Measurements from ENCODE around the gene PGAP6.
"Not testable (repeated sequence)": the region's sequence is repeated elsewhere in the genome, so short reads cannot be mapped to it uniquely, and the experiment has no call there.

Gene PGAP6

DNA sequence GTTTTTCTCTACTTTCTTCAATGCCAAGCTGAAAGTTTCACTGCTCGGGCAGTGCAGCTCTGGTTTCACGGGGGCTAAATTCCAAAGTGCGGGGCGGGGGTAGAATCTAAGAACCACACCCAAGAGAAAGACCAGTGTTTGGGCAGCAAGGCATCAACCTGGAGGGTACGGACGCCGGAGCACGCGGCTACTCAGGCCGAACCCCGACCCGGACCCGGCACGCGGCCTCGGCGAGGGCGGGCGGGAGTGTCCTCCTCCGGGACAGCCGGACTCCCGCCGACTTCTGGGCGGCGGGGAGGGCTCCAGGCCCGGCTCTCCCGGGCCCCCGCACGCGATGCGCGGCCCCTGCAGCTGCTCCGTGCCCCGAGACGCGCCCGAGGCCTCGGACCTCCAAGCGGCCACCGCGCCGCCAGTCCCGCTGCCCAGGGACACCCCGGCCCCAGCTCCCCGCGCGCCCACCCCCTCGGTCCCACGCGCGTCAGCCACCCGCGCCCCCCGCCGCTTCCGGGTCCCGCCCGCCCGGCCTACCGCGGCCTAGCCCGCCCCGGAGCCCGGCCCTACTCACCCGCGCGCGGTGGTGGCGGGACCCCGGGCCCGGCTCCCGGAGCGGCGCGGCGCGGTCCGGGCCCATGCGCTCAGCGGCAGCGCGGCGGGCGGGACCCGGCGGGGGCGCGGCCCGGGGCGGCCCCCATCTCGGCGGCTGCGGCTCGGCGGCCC, 29.8 kb downstream of the PGAP6 start:
- peak in 1 of 2 donors; percentile 28 for DNase-seq (ENCODE audit: low read depth in 1 of 2, low spot score in 1 of 2)

DNA sequence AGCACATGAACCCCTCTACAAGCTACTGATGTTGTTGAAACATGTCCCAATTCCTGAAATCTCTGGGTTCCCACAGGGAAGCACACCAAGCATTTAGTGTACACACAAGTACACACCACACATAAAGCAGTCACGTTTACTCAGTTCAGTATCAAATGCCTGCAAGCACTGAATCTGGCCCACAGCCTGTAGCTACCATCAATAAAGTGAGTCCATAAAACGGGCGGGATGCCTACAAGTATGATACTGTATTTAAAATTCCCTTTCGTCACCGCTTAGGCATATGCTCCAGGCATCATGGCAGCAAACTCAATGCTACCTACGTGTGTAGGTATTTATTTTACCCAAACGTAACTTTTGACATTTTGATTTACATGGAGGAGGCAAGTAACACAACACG, 31.6 kb downstream of the PGAP6 start:
- DNase-seq (ENCODE audit: low read depth in 1 of 2, low spot score in 1 of 2) = no peak

DNA sequence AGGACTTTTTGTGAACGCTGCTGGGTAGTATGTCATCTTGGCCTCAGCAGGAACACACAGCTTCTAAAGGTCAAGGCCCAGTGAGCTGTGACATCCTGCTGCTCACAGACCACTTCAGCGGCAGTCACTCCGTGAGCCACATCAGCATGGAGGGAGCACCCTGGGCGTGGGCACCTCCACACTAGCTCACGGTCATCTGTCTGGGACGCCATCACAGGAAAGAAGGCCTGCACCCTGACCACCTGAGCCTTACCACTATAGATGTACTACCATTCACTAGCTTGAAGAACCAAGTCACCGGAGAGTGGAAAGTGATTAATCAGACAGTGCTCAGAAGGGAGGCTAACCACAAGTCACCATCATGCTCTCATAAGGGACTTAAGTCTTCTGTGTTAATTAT, 32.6 kb downstream of the PGAP6 start:
- DNase-seq (ENCODE audit: low read depth in 1 of 2, low spot score in 1 of 2) = no peak

DNA sequence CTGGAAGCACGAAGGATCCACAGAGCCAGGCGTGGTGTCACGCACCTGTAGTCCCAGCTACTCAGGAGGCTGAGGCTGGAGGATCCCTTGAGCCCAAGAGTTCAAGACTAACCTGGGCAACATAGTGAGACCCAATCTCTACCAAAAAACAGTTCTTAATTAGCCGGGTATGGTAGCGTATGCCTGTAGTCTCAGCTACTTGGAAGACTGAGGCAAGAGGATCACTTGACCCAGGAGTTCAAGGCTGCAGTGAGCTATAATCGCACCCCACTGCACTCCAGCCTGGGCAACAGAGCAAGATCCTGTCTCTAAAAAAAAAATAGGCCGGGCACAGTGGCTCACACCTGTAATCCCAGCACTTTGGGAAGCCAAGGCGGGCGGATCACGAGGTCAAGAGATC, 33.3 kb downstream of the PGAP6 start:
- DNase-seq (ENCODE audit: low read depth in 1 of 2, low spot score in 1 of 2) = not testable (repeated sequence)

DNA sequence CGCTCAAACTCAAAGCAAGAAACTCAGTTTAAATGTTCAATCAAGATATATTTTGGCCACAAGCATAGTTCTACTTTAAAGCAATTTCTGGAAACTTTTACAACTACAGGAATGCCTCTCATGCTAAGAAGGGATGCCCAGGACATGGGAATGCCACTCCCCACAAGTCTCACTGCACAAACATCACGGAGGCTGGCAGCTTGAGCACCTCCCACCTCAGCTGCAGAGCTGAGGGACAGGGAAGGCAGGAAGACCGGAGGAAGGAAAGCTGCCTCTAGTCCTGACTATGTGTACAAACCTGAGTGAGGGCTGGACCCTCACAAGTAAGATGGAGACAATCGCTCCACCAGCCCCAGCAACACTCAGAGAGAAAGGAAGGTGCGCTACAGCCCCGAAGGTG, 34.6 kb downstream of the PGAP6 start:
- no peak for DNase-seq (ENCODE audit: low read depth in 1 of 2, low spot score in 1 of 2)

DNA sequence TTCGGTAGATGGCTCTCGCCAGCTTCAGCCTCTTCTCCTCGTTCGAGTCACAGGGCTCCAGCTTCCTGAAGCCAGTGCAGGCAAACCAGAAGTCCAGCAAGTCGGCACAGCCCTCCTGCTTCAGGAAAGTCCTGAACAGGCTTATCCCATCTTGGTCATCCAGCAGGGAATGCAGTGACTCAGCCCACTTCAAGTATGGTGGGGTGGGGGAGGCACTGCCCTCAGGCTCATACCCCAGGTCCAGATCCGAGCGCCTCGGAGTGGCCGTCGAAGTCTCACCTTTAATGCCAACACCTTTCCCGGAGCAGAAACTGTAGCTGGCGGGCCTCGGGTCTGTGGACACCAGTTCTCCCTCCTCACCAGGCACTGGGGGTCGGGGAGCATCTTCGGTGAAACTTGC, 35.2 kb downstream of the PGAP6 start:
- DNase-seq (ENCODE audit: low read depth in 1 of 2, low spot score in 1 of 2) = no peak

DNA sequence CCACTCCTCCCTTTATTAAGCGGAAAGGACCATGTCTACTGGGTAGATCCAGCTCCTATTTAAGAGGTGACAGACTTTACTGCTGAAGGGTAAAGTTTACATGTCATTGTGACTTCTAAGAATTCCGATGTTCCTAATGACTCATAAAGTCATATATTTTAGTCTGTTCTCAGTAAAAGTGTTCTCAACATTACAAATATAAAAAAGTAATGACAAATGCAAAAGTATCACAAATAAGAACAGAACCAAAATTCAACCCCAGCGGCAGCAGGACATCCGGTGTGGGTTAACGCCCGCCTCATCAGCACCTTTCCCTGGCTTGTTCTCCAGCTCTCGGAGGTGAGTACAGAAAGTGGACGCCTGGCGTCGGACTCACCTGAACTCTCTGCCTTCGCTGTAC, 36.0 kb downstream of the PGAP6 start:
- no peak for DNase-seq (ENCODE audit: low read depth in 1 of 2, low spot score in 1 of 2)

DNA sequence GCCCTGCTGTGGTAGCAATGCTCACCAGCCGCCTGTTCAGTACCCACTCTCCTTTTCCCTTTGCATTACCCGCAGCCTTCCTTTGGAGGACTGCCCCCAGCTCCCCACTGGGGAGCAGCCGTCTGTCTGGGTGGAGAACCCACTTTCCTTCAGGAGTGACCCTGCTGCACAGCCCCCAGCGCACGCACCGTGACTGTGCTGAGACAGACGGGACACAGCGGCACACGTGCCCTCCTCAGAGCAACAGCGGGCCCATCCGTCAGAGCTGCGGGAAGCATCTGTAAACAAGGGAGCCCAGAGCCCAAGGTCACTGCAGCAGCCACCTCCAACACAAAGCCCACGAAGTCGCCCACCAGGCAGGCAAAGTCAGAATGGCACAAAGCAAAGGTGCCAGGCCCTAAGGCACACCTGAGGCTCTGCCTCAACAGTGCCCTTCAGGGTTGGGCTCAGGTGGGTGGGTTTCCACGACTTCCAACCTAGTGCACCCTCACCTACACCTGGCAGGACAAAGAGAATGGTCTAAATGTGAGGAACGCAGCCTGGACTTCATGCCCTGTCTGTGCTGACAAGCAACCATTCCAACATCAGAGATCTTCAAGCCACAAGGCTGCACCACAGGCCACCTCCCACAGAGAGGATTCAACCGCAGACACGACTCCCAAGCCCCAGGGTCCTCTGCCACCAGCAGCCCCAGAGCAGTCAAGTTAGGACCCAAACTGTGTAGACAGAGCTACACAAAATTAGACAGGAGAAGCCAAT, 39.1 kb downstream of the PGAP6 start:
- DNase-seq (ENCODE audit: low read depth in 1 of 2, low spot score in 1 of 2) = no peak

DNA sequence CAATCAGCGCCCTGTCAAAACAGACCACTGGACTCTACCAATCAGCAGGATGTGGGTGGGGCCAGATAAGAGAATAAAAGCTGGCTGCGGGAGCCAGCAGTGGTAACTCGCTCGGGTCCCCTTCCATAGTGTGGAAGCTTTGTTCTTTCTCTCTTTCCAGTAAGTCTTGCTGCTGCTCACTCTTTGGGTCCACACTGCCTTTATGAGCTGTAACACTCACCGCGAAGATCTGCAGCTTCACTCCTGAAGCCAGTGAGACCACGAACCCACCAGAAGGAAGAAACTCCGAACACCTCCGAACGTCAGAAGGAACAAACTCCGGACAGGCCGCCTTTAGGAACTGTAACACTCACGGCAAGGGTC, 39.8 kb downstream of the PGAP6 start:
- not testable (repeated sequence) for DNase-seq (ENCODE audit: low read depth in 1 of 2, low spot score in 1 of 2)

DNA sequence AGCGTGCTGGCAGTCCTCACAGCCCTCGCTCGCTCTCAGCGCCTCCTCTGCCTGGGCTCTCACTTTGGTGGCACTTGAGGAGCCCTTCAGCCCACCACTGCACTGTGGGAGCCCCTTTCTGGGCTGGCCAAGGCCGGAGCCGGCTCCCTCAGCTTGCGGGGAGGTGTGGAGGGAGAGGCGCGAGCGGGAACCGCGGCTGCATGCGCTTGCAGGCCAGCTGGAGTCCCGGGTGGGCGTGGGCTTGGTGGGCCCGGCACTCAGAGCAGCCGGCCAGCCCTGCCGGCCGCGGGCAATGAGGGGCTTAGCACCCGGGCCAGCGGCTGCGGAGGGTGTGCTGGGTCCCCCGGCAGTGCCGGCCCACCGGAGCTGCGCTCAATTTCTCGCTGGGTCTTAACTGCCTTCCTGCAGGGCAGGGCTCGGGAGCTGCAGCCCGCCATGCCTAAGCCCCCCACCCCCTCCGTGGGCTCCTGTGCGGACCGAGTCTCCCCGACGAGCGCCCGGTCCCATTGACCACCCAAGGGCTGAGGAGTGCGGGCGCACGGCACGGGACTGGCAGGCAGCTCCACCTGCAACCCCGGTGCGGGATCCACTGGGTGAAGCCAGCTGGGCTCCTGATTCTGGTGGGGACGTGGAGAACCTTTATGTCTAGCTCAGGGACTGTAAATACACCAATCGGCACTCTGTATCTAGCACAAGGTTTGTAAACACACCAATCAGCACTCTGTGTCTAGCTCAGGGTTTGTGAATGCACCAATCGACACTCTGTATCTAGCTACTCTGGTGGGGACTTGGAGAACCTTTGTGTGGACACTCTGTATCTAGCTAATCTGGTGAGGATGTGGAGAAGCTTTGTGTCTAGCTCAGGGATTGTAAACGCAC, 40.4 kb downstream of the PGAP6 start:
- not testable (repeated sequence) for DNase-seq (ENCODE audit: low read depth in 1 of 2, low spot score in 1 of 2)

DNA sequence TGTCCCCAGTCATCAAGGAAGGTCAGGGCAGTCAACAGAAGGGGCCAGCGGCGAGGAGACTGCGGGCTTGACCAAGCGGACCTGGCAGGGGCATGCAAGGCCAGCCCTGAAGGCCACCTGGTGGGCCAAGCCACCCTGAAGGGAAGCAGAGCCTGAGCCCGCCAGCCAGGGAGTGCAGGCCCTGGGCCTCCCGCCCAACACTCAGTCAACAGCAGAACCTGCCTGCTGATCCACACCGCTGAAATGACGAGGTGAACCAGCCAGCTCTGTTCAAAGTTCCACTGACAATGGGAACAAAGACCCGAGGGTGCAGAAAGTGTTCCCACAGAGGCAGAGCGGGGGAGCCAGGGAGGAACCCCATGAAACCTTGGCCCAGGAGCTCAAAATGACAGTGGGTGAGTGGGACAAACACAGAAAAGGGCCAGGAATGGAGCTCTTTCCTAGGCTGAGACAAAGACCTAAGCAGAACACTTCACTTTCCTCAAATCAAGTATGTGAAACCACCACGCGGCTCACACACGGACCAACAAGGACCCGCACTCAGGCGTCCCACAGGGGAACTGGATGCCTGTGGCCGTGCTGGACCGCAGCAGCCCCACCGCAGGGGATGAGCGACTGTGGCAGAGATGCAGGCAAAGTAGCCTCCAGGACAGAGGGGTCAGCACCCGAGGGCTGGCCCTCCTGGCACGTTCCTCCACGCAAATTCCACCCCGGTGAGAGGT, 41.2 kb downstream of the PGAP6 start:
- DNase-seq (ENCODE audit: low read depth in 1 of 2, low spot score in 1 of 2) = no peak

DNA sequence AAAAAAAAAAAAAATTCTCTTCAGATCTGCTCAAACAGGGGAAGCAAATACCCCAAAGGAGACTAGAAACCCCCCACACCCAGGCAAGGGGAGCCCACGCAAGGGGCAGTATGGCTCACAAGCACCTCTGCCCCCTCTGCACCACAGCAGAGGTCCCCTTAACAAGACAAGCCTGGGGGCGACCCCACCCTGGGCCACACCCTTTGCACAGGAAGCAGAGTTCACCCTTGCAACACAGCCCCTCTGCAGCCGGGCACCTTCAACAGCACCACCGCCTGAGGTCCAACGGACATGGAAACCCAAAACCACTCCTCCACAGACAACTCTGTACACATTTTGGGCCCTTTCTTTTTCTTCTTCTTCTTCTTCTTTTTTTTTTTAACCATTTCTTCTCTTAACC, 42.1 kb downstream of the PGAP6 start:
- no peak for DNase-seq (ENCODE audit: low read depth in 1 of 2, low spot score in 1 of 2)

DNA sequence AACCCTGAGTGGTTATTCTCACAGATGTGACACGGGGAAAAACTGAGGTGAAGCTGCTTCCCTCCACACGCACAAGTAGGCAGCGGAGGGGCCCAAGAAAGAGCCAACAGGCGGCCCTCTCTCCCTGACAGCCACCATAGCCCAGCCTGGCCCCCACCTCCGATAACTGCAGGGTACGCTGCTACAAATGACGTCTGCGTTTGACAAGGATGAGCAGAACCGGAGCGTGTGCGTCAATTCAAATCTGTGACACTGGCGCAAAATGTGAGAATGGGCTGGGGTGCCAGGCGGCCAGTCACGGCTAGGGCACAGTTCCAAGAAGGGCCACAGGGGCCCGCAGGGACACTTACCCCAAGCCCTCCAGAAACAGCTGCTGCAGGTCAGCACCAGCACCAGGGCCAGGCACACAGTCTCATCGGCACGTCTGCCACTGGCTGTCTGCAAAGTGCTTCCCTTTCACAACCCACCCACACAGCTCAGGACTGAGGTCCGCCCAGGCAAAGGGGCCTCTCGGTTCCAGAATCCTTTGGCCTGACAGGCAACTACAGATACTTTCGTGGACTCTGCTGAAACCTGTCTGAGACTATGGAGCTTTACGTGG, 43.7 kb downstream of the PGAP6 start:
- no peak for DNase-seq (ENCODE audit: low read depth in 1 of 2, low spot score in 1 of 2)

DNA sequence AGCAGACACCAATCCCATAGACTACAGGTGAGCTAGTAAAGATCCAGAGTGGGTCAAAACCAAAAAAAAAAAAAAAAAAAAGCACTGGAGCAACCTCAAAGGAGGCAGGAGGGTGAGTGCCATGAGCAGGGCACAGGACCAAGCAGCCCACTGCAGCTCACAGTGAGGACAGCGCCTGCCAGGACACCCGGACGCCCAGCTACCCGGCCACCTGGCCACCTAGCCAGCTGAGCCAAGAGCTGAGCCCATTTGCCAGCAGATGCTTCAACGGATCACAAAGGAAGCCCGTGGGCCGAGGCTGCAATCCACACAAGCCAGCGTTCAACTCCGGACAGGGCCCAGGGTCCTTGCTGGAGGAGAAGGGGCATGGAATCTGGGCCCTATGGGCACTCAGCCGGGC, 44.3 kb downstream of the PGAP6 start:
- DNase-seq (ENCODE audit: low read depth in 1 of 2, low spot score in 1 of 2) = no peak

DNA sequence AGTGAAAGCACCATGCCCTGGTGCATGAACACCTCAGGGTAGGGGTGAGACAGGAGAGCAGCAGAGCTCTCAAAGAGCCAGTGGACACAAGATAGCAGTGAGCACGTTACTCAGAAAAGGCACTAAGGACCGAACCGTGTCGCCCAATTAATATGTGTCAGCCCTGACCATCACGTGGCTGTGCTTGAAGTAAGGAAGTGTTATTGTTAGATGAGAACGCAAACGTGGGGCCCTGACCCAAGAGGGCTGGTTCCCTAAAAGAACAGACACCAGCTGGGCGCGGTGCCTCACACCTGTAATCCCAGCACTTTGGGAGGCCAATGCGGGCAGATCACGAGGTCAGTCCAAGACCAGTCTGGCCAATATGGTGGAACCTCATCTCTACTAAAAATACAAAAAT, 45.5 kb downstream of the PGAP6 start:
- DNase-seq (ENCODE audit: low read depth in 1 of 2, low spot score in 1 of 2) = no peak

DNA sequence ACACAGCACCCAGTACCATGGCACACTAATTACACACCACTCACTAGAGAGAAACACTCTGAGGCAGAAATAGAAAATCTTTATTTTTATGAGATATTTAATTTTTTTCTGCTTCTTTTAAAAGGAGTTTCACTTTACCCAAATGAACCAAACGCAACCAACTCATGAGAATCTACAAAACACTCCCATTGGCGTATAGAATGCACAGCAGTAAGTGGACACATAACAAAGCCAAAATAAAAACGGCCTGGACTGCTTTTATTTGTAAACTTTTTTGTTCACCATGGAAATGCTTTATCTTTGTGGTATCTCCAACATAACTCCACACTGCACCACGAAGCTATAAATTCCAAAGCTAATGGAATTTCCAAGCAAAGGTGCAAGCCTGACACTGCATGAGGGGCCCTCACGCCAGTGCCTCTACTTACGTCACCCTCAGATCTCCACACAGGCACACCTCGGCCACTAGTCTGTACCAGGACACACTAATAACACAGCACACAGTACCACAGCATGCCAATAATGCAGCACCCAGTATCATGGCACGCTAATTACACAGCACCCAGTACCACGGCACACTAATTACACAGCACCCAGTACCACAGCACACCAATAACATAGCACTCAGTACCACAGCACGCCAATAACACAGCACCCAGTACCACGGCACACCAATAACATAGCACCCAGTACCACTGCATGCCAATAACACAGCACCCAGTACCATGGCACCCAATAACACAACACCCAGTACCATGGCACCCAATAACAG, 46.7 kb downstream of the PGAP6 start:
- DNase-seq (ENCODE audit: low read depth in 1 of 2, low spot score in 1 of 2) = not testable (repeated sequence)

DNA sequence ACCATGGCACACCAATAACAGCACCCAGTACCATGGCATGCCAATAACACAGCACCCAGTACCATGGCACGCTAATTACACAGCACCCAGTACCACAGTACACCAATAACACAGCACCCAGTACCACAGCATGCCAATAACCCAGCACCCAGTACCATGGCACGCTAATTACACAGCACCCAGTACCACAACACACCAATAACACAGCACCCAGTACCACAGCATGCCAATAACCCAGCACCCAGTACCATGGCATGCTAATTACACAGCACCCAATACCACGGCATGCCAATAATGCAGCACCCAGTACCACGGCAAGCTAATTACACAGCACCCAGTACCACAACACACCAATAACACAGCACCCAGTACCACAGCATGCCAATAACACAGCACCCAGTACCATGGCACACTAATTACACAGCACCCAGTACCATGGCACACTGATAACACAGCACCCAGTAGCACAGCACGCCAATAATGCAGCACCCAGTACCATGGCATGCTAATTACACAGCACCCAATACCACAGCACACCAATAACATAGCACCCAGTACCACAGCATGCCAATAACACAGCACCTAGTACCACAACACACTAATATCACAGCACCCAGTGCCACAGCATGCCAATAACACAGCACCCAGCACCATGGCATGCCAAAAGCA, 47.5 kb downstream of the PGAP6 start:
- DNase-seq (ENCODE audit: low read depth in 1 of 2, low spot score in 1 of 2) = not testable (repeated sequence)

DNA sequence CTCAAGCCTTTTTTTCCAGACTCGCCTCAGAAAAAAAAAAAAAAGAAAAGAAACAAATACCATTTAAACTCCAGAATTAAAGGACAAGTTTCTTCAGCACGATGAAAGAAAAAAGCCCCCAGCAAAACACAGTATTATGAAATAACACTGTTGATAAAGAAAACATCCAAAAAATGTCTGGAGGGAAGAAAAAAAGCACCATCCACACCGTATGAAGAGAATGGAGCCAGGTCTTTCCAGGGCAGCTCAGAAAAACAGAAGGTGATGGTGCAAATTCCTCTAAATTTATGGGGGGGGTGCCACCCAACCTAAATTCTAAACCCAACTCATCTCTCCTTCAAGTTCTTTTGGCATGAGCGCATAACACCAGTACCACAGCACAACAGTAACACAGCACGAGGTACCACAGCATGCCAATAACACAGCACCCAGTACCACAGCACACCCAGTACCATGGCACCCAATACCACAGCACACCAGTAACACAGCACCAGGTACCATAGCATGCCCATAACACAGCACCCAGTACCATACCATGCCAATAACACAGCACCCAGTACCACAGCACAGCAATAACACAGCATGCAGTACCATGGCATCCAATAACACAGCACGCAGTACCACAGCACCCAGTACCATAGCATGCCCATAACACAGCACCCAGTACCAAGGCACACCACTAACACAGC, 48.2 kb downstream of the PGAP6 start:
- DNase-seq (ENCODE audit: low read depth in 1 of 2, low spot score in 1 of 2) = no peak
